Adipose tissue (tissue), 3 donors: ENCODE measurements around the gene RABGAP1L. TPM values are rescaled to one million over a fixed set of nuclear protein-coding genes. Genes with fewer than 3 reads are reported as not detected.
"Not testable (repeated sequence)": the region's sequence is repeated elsewhere in the genome, so short reads cannot be mapped to it uniquely, and the experiment has no call there.

Source experiments
- H3K27ac ChIP-seq: one replicate; pipeline ENCODE4 v1.5.1; 2013; ENCODE audit warnings: low read depth, low read length
- WGBS, 3 donors: extraction: QIAGEN DNeasy Blood & Tissue Kit; methylation state at CpG; one replicate each; pipeline ENCODE4 v1.1.7; 2013; 5-methylcytosine and 5-hydroxymethylcytosine counted together
- polyA plus RNA-seq, 3 donors: library from polyadenylated mRNA; stranded (reverse); fragments of 200-250 nt; gene quantifications; one replicate each; pipeline ENCODE4 v1.2.3, GENCODE V29; 2013
- donor health status: healthy with polysubstance abuse.
- donor health status: Bipolar disorder and iron deficiency.
- donor health status: healthy.

Gene RABGAP1L
- polyA plus RNA-seq, 3 donors: 7.6 to 13.5 (median 10.3) TPM

DNA sequence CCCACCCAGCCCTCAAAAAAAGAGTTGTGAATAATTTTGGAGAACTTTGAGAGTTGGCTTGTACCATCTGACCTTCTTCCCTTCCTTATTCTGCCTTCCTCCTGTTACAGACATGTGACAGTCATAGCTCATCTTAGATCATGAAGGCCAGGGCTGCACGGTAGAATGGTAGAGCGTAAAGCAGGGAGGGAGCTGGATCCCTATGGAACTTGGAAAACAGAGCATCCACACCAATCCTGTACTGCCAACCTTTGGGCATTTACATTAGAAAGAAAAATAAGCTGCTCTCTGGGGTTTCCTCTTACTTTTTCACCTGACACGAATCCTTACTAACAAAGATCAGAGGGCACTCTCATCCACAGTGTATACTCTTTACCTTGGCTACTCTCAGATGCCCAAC lies 409.9 kb downstream of the RABGAP1L start:
- 90 to 93% (median 93%) methylated on average over 3 of the region's 3 CpGs for WGBS, 3 donors
- H3K27ac ChIP-seq: no peak overlapping the region

DNA sequence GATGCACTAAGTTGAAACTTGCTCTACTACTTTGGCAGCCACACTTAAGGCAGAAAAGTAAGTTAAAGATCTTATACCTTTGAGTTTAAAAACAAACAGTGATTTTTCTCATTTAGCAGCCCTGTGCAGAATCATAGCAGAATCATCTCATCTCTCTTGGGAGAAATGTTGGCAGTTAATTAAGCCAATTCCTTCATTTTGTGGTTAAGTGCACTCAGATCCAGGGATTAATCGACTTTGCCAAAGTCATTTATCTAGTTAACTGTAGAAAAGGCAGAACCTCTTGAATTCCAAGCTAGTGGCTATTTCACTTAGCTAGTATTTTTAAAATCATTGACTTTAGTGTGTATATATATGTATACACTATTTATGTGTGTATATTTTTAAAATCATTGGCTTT lies 413.5 kb downstream of the RABGAP1L start:
- WGBS, 3 donors: 62 to 85% (median 69%) methylated on average over 1 of the region's 1 CpG

DNA sequence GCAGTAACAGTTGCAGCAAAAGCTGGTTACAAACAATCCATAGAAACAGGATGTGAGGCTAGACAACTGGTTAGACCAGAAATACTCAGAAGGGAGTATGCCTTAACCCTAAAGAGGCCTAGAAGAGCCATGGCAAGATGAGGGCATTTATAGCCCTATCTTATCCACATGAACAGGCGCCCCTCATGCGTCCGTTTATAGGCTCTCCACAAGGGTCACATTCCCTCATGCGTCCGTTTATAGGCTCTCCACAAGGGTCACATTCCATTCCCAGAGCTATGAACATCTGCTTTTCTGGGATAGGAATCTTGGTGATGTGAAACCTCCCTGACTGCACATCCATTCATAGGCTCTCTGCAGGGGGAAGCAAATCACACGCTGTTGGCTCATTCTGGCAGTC lies 416.8 kb downstream of the RABGAP1L start:
- 93 to 97% (median 94%) methylated on average over 6 of the region's 6 CpGs for WGBS, 3 donors
- H3K27ac ChIP-seq: not testable (repeated sequence)

More for the DNA sequence above, 413.5 kb downstream of the RABGAP1L start:
- H3K27ac ChIP-seq: no peak overlapping the region

DNA sequence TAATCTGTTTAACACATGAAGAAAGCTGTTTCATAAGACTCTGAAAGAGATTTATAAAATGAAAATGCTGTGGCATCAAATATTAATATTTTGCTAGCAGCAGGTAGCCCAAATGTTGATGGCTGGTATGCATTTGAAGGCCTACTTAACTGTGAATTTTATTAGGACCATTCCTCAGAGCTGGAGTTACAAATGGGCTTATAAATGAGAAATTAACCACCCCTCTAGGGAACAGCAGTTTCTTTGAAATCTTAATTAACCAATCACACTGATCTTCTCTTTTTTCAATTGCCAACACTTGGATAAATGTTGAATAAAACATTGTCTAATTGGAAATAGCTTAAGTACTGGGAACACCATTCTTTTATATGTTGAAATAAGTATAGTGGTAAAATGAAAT lies 418.4 kb downstream of the RABGAP1L start:
- no peak overlapping the region for H3K27ac ChIP-seq

DNA sequence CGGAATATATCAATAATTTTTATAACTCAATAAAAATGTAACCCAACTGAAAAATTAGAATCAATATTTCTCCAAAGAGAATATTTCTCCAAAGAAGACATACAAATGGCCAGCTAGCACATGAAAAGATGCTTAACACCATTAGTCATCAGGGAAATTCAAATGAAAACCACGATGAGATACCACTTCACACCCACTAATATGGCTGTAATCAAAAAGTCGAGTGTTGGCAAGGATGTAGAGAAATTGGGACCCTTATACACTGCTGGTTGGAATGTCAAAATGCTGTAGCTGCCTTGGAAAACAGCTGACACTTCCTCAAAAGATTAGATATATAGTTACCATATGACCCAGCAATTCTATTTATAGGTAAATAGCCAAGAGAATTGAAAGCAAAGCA lies 421.5 kb downstream of the RABGAP1L start:
- 74 to 83% (median 74%) methylated on average over 3 of the region's 3 CpGs for WGBS, 3 donors
- no peak overlapping the region for H3K27ac ChIP-seq

DNA sequence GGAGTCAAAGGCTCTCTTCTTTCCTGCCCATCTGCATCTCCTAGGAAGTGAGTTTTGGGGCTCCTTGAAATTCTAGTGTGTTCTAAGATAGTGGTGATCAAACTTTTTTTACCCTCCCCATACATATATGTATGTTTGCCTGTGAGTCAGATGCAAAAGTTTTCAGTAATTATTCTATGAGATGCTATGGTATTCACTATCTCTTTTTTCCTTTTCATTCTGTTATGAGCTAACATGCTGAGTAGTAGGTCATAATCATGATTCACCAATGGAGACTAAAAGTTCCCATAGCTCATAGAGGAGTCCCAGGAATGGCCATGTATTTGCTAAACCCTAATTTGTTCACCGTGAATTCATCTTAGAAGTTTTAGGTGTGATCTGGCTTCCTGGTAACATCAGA lies 424.0 kb downstream of the RABGAP1L start:
- no peak overlapping the region for H3K27ac ChIP-seq
- WGBS, 3 donors: 90 to 93% (median 92%) methylated on average over 1 of the region's 1 CpG

DNA sequence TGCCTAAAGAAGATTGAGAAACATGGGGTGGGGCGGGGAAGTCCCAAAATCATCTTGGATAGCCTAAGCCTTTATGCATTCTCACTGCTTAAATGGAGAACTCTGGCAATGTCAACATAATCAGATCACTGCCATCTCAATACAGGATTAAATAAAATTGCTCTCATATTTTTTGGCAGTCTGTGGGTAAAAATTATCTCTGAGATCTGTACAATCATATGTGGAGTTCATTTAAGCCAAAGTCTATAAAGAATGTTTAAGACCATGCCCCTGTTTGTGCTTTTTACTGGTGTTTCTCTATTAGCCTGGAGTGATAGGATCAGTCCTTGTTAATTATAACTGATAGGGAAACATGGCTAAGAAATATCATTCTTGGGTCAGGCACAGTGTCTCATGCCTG lies 424.8 kb downstream of the RABGAP1L start:
- WGBS, 3 donors: 88 to 100% (median 98%) methylated on average over 1 of the region's 1 CpG
- H3K27ac ChIP-seq: no peak overlapping the region

DNA sequence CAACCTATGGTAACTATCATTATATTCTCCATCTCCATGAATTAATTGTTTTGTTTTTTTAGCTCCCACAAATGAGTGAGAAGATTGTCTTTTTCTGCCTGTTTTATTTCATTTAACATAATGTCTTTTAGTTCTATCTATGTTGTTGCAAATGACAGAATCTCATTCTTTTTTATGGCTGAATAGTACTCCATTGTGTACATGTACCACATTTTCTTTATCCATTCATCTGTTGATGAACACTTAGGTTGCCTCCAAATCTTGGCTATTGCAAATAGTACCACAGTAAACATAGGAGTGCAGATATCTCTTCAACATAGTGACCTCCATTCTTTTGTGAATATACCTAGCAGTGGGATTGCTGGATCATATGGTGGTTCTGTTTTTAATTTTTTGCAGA lies 429.3 kb downstream of the RABGAP1L start:
- H3K27ac ChIP-seq: not testable (repeated sequence)

DNA sequence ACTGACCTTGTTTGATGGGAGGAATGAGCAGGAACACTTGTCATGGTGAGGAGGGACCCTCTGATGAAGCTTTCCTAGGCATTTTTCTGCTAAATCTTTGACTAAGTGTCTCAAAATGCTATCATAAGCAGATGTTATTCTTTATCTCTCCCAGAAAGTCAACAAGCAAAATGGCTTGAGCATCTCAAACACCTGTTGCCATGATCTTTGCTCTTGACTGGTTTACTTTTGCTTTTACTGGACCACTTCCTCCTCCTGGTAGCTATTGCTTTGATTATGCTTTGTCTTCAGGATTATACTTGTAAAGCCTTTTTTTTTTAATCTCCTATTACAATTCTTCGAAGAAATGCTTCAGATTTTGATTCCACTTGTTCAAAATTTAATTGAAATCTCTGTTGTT lies 445.9 kb downstream of the RABGAP1L start:
- 91 to 95% (median 94%) methylated on average over 1 of the region's 1 CpG for WGBS, 3 donors
- no peak overlapping the region for H3K27ac ChIP-seq

DNA sequence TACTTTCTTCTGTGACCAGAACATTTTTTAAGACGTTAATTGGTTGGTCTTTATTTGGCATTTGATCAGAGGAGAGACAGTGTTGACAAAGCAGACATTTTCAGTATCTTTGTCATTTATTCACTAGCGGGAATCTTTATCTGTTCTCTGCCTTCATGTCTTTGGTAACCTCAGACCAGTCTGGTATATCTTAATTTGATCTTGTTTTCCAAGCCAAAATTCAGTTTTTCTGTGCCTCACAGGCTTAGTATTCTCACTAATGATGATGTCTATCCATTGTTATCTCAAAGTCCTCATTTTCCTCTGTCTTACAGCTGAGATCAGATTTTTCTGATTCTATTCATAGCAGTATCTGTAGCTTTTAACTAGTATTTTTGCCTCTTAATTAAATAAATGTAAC lies 447.2 kb downstream of the RABGAP1L start:
- WGBS, 3 donors: 79 to 96% (median 90%) methylated on average over 2 of the region's 2 CpGs
- no peak overlapping the region for H3K27ac ChIP-seq

DNA sequence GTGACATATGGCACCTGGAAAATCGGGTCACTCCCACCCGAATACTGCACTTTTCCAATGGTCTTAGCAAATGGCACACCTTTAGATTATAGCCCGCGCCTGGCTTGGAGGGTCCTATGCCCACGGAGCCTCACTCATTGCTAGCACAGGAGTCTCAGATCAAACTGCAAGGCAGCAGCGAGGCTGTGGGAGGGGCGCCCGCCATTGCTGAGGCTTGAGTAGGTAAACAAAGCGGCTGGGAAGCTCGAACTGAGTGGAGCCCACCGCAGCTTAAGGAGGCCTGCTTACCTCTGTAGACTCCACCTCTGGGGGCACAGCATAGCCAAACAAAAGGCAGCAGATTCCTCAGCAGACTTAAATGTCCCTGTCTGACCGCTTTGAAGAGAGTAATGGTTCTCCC lies 458.6 kb downstream of the RABGAP1L start:
- H3K27ac ChIP-seq: not testable (repeated sequence)
- 95 to 100% (median 98%) methylated on average over 12 of the region's 12 CpGs for WGBS, 3 donors

DNA sequence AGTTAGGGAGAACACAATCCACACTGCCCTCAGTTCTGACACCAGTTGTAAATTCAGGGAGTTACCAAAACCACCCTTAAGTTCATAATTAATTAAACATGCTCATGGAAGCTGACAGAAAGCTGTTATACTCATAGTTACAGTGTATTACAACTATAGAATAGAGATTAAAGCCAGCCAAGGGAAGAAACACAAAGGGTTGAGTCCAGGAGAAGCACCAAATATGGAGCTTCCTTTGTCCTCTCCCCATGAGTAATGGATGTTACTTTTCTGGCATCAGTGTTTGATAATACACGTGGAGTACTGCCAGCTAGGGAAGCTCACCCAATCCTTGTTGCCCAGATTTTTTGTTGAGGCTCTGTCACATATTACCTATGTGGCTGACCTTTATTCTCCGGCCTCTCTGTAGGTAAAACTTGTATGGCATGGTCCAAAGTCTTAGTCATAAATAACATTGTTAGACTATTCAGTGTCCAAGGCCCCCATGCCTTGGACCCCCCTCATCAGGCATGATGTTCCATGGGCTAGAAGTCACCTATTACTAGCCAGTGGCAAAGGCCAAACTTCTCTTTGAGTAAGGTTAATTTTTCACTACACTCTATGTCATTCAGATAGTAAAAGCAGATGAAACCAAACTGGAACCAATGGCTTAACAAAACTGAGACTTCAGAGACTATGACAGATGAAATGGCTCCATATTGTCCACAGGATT lies 464.2 kb downstream of the RABGAP1L start:
- no peak overlapping the region for H3K27ac ChIP-seq
- 79 to 86% (median 80%) methylated on average over 2 of the region's 2 CpGs for WGBS, 3 donors

DNA sequence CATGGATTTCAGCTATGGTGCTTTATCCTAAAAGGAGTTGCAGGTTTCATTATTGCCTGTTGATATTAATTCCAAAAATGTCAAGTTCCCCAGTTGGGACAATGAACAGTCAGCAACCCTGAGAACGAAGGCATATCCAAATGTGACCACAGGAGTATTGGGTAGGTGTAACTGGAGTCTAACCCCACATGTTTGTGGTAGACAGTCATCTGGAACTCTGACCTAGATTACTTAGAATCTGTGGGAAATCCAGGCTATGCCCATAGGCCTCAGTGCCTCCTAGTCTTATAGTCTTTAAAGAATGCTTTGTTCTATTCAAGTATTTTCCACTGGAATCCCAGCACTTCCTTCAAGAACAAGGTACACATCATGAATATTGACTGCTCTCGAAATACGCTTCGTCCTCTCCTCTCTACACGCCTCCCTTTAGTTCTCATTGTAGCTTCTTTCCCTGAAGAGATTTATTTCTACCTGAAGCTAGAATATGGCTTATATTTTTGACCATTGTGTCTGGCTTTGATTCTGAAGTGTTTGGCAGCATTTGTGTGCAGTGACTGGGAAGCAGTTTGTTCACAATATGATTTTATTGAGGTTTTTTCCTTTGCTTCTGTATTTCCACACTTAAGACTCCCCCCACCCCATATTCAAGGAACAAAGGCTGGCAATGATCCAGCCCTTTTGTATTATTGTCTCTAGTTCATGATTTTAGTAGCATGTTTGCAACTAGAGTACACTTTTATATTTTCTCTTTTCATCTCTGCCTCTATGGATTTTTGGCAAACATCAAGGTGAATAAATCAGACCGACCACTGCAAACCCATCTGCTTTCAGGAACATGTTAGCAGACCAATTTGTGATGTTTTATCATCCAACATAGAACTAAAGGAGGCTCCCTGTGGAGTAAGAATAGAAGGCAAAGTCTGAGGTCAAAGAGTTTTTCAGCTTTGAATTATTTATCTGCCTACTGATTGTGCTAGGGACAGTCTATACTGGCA lies 467.0 kb downstream of the RABGAP1L start:
- H3K27ac ChIP-seq: no peak overlapping the region
- 77 to 89% (median 83%) methylated on average over 6 of the region's 6 CpGs for WGBS, 3 donors

DNA sequence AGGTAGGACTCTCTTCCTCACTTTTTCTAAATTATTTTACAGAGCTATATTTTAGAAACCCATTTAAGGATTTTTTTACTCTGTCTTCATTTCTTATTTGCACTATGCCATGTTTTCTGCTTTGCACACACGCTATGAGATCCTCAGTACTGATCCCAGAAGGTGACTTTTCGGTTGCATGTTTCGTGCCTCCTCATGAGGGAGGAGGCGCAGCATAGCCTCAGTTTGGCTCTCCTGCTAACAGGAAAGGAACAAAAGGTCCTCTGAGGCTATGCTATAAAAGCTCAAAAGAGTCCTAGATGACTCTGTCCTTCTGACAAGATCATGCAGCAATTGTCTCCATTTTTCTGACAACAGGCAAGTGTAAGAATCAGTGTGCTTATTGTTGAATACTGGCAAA lies 478.2 kb downstream of the RABGAP1L start:
- 94 to 99% (median 97%) methylated on average over 4 of the region's 4 CpGs for WGBS, 3 donors
- no peak overlapping the region for H3K27ac ChIP-seq

DNA sequence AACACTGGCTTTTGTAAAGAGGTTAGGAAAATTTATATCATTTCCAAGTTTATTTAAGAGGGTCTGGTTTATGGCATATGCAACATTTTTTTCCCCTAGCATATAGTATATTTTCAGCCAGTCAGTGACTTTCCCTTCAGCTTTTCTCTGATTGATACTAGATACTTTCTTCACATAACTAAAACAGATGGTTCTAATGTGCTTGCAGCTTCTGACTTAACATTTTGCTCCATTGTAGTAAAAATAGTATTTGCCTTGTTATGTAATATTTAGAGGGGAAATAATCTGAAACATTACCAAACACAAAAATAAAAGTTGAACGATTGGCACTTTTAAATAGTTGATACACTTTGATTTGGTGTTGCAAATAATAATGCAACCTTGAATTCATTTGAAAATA lies 480.1 kb downstream of the RABGAP1L start:
- WGBS, 3 donors: 79 to 82% (median 81%) methylated on average over 1 of the region's 1 CpG
- no peak overlapping the region for H3K27ac ChIP-seq

DNA sequence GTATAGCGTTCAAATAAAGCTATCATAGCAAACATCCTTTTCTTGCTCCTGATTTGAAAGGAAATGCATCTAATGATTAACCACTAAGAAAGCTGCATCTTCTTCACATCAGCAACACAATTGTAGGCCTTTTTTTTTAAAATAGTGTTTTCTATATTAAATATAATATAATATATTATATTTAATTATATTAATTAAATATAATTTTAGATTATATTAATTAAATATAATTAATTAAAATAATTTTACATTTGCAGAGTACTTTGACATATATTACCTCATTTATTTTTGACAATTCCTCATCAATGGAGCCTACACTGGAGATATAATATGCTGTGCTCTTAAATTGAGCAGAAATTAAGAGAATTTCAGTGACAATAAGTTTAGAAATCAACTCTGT lies 481.5 kb downstream of the RABGAP1L start:
- 32 to 92% (median 85%) methylated on average over 1 of the region's 1 CpG for WGBS, 3 donors
- H3K27ac ChIP-seq: no peak overlapping the region

DNA sequence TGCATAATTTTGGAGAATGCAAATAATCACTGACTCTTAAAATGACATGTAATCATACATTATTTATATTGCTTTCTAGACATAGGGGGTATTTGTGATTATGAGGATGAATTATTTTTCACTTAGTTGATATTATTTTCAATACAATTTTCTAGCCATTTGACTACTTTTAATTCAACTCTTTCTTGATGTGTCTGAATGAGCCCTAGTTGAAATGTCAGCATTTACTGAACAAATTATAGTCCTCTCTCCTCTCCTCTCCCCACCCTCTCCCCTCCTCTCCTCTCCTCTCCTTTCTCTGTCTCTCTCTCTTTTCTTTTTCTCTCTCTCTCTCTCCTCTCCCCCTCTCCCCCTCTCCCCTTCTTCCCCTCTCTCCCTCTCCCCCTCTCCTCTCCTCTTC lies 483.1 kb downstream of the RABGAP1L start:
- no peak overlapping the region for H3K27ac ChIP-seq

DNA sequence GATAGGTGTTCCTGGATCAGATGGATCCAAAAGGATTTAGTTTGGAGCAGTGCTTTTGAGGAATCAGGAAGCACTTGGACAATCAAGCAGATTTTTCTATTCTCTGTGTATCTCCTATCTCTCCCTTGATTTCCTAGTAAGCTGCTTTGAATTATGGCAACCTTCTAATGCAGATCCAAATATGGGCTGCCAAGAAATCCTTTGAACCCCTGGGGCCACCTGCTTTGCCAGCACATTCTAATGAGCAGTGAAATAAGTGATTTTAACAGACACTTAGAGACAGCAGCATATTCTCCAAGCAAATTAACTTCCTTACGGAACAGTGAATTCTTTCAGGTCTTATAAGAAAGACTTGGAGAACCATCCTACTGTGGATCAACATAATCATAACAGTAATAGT lies 483.9 kb downstream of the RABGAP1L start:
- no peak overlapping the region for H3K27ac ChIP-seq
- 96 to 98% (median 98%) methylated on average over 1 of the region's 1 CpG for WGBS, 3 donors

DNA sequence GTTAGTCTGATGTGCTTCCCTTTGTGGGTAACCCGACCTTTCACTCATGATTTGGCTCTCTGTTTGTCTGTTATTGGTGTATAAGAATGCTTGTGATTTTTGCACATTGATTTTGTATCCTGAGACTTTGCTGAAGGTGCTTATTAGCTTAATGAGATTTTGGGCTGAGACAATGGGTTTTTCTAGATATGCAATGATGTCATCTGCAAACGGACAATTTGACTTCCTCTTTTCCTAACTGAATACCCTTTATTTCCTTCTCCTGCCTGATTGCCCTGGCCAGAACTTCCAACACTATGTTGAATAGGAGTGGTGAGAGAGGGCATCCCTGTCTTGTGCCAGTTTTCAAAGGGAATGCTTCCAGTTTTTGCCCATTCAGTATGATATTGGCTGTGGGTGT lies 490.3 kb downstream of the RABGAP1L start:
- H3K27ac ChIP-seq: not testable (repeated sequence)
- WGBS, 3 donors: 60 to 84% (median 69%) methylated on average over 2 of the region's 2 CpGs
